ENCODE data around the gene FBXW11.

DNA sequence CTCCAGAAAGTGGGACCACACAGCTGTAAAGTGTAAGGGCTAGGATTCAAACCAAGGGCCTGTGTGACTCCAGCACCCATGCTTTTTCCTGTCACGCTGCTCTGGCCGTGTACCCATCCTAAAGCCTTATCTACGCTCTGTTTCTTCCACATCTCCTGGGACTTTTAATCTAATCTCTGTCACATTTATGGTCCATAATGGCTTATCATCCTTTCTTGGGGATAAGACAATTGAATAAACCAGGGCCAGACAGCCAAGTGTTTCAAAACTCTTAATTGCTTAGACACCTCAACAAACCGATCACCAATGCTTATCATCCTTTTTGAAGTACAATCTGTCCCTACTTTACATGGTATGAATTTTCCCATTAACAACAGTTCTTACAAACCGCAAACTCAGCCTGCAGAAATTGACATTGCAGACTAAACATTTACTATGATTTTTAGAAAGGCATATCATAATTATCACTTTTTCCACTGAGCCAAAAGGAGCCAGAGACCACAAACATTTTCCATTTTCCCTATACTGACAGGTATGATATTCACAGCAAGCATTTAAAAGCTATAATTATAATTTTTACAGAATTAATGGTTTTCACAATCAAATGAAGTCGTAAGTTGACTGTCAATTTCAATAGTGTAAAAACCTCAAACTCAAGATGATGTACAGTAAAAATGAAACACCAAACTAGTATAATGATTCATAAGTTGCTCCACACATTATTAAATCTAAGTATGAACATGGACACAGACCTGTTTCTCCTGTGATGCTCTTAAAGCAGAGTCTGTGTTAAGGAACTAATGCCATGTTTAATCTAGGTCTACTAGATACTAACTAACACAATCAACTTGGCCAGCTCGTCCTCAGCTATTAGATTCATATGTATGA is 99.5 kb downstream of the FBXW11 start:
- TF ChIP-seq, protein P1, sequence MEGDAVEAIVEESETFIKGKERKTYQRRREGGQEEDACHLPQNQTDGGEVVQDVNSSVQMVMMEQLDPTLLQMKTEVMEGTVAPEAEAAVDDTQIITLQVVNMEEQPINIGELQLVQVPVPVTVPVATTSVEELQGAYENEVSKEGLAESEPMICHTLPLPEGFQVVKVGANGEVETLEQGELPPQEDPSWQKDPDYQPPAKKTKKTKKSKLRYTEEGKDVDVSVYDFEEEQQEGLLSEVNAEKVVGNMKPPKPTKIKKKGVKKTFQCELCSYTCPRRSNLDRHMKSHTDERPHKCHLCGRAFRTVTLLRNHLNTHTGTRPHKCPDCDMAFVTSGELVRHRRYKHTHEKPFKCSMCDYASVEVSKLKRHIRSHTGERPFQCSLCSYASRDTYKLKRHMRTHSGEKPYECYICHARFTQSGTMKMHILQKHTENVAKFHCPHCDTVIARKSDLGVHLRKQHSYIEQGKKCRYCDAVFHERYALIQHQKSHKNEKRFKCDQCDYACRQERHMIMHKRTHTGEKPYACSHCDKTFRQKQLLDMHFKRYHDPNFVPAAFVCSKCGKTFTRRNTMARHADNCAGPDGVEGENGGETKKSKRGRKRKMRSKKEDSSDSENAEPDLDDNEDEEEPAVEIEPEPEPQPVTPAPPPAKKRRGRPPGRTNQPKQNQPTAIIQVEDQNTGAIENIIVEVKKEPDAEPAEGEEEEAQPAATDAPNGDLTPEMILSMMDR (IDR thresholded peaks at IDR 0.05), result no peak
- TF ChIP-seq POLR2A (IDR thresholded peaks at IDR 0.05), result no peak
